Peyer's patch (tissue), 4 donors: ENCODE data around the gene SRC.

Experiments
- POLR2A ChIP-seq, 2 donors: fragments of 450-650 bp; IDR thresholded peaks; one replicate each; pipeline ENCODE4 v1.5.1; 2017; ENCODE audit warnings: antibody characterized with exemption in 2 of 2, mild to moderate bottlenecking in 2 of 2, moderate library complexity in 2 of 2
- TF ChIP-seq, protein P1 (sequence below), 6 experiments: fragments of 450-650 bp in 4 of 6; fragments of 200-600 bp in 2 of 6; sonication (generic) in 1 of 6; IDR thresholded peaks; one replicate each; pipeline ENCODE4 v1.5.1; 2017 to 2019; ENCODE audit warnings: antibody characterized with exemption in 6 of 6, mild to moderate bottlenecking in 3 of 6, moderate library complexity in 1 of 6

DNA sequence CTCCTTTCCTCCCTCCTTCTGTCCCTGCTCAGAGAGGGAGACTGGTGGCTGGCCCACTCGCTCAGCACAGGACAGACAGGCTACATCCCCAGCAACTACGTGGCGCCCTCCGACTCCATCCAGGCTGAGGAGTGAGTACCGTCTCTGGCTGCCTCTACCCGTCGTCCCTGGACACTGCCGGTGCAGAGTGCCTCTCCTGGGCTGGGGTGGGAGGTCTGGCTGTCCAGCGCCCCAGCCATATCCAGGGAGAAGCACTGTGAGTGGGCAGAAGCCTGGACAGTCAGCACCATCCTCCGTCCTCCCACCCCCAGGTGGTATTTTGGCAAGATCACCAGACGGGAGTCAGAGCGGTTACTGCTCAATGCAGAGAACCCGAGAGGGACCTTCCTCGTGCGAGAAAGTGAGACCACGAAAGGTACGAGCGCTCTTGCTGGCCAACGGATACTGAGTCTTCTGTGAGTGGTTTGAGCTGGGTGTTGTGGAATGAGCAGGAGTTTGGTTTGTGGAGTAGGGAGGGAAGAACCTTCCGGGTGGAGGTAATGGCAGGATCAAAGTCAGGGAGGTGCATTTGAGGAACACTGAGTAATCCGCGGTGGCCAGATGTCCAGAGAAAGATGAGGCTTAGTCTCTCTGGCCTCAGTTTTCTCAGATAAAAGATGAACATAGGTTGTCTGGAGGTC lies 48.1 kb downstream of the SRC start:
- TF ChIP-seq, protein P1, sequence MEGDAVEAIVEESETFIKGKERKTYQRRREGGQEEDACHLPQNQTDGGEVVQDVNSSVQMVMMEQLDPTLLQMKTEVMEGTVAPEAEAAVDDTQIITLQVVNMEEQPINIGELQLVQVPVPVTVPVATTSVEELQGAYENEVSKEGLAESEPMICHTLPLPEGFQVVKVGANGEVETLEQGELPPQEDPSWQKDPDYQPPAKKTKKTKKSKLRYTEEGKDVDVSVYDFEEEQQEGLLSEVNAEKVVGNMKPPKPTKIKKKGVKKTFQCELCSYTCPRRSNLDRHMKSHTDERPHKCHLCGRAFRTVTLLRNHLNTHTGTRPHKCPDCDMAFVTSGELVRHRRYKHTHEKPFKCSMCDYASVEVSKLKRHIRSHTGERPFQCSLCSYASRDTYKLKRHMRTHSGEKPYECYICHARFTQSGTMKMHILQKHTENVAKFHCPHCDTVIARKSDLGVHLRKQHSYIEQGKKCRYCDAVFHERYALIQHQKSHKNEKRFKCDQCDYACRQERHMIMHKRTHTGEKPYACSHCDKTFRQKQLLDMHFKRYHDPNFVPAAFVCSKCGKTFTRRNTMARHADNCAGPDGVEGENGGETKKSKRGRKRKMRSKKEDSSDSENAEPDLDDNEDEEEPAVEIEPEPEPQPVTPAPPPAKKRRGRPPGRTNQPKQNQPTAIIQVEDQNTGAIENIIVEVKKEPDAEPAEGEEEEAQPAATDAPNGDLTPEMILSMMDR (IDR thresholded peaks at IDR 0.05): no peak
- TF ChIP-seq POLR2A (IDR thresholded peaks at IDR 0.05): no peak
